GM21526 (cell line): Measurements from ENCODE around the gene RPAP3.

Experiments
- ATAC-seq: cut with Tn5 transposase; IDR thresholded peaks from one replicate; pipeline ENCODE4 v1.9.1; 2021; ENCODE audit warnings: moderate library complexity; ENCODE audit not compliant: unreplicated experiment, low FRiP score

The RPAP3 gene

GRCh38 chr12:47743311-47743860 is 37.6 kb upstream of the RPAP3 start:
- no peak for ATAC-seq

- no peak for ATAC-seq
Measured at GRCh38 chr12:47742253-47742825, 36.5 kb upstream of the RPAP3 start.

- no peak for ATAC-seq
Measured at GRCh38 chr12:47741340-47741703, 35.5 kb upstream of the RPAP3 start.

- no peak for ATAC-seq
Measured at GRCh38 chr12:47740606-47741339, 34.9 kb upstream of the RPAP3 start.

- ATAC-seq: peak; percentile 44
Measured at GRCh38 chr12:47739979-47740378, 34.1 kb upstream of the RPAP3 start.

GRCh38 chr12:47739297-47739696 is 33.5 kb upstream of the RPAP3 start:
- ATAC-seq: no peak

GRCh38 chr12:47737936-47738594 is 32.2 kb upstream of the RPAP3 start:
- no peak for ATAC-seq

GRCh38 chr12:47736877-47737676 is 31.2 kb upstream of the RPAP3 start:
- ATAC-seq: no peak

GRCh38 chr12:47736216-47736615 is 30.4 kb upstream of the RPAP3 start:
- no peak for ATAC-seq

- ATAC-seq: no peak
Measured at GRCh38 chr12:47735649-47736048, 29.8 kb upstream of the RPAP3 start.

- ATAC-seq: no peak
Measured at GRCh38 chr12:47734725-47735480, 29.1 kb upstream of the RPAP3 start.

- ATAC-seq: no peak
Measured at GRCh38 chr12:47733142-47733541, 27.3 kb upstream of the RPAP3 start.

GRCh38 chr12:47732504-47732903 is 26.7 kb upstream of the RPAP3 start:
- no peak for ATAC-seq

GRCh38 chr12:47731723-47732122 is 25.9 kb upstream of the RPAP3 start:
- ATAC-seq: no peak

GRCh38 chr12:47730341-47730744 is 24.5 kb upstream of the RPAP3 start:
- no peak for ATAC-seq

GRCh38 chr12:47729233-47729632 is 23.4 kb upstream of the RPAP3 start:
- ATAC-seq: no peak

GRCh38 chr12:47725893-47726292 is 20.1 kb upstream of the RPAP3 start:
- ATAC-seq: peak; percentile 73

GRCh38 chr12:47725091-47725772 is 19.4 kb upstream of the RPAP3 start, which contains the start of gene ENDOU:
ENDOU (minus strand) TSS chr12:47725490; CDS start chr12:47725413, 77 bp downstream.
- ATAC-seq: no peak

GRCh38 chr12:47722941-47723631 is 17.3 kb upstream of the RPAP3 start:
- ATAC-seq: no peak
